Astrocyte (in vitro differentiated cells and primary cell): ENCODE data around the gene MDM1. TPM values are rescaled to one million over a fixed set of nuclear protein-coding genes. Genes with fewer than 3 reads are reported as not detected.

ENCODE experiments used
- DNase-seq: peaks from one replicate; pipeline ENCODE4 v3.0.0-alpha.2; 2010; ENCODE audit warnings: low read depth
- FAIRE-seq: peaks from 2 replicates; lab custom pipeline; 2011; peaks lifted over from hg19 to GRCh38; lab: Jason Lieb, UNC
- H2AFZ ChIP-seq: 2 replicates; pipeline ENCODE4 v1.6.0; 2012; ENCODE audit warnings: low read depth, low read length, inconsistent platforms
- H3K27ac ChIP-seq: 2 replicates; pipeline ENCODE4 v1.5.1; 2011; ENCODE audit warnings: low read depth, low read length, inconsistent platforms
- H3K27me3 ChIP-seq: 2 replicates; pipeline ENCODE4 v1.6.0; 2011; ENCODE audit warnings: low read length, inconsistent platforms; ENCODE audit not compliant: insufficient read depth
- H3K36me3 ChIP-seq: 2 replicates; pipeline ENCODE4 v1.5.1; 2011; ENCODE audit warnings: low read length, inconsistent platforms; ENCODE audit not compliant: insufficient read depth
- H3K4me1 ChIP-seq: 2 replicates; pipeline ENCODE4 v1.5.1; 2011; ENCODE audit warnings: low read length, inconsistent platforms; ENCODE audit not compliant: insufficient read depth
- H3K4me2 ChIP-seq: 2 replicates; pipeline ENCODE4 v1.6.0; 2012; ENCODE audit warnings: low read length, inconsistent platforms
- H3K4me3 ChIP-seq: 2 replicates; pipeline ENCODE4 v1.5.1; 2011; ENCODE audit warnings: low read depth, mild to moderate bottlenecking, low read length, inconsistent platforms; ENCODE audit not compliant: insufficient read depth
- H3K79me2 ChIP-seq: 2 replicates; pipeline ENCODE4 v1.6.0; 2012; ENCODE audit warnings: mild to moderate bottlenecking, low read length, inconsistent platforms; ENCODE audit not compliant: insufficient read depth
- H3K9ac ChIP-seq: 2 replicates; pipeline ENCODE4 v1.6.0; 2012; ENCODE audit warnings: mild to moderate bottlenecking, low read length, inconsistent platforms
- H3K9me3 ChIP-seq: 2 replicates; pipeline ENCODE4 v1.5.1; 2012; ENCODE audit warnings: low read depth, mild to moderate bottlenecking, low read length, inconsistent platforms; ENCODE audit not compliant: insufficient read depth
- H4K20me1 ChIP-seq: 2 replicates; pipeline ENCODE4 v1.6.0; 2012; ENCODE audit warnings: low read length, inconsistent platforms; ENCODE audit not compliant: insufficient read depth
- H3K27ac Mint-ChIP-seq: one replicate; pipeline ENCODE4 v1.8.0; 2021; ENCODE audit warnings: mild to moderate bottlenecking, mixed read lengths; ENCODE audit not compliant: unreplicated experiment
- H3K27me3 Mint-ChIP-seq: one replicate; pipeline ENCODE4 v1.8.0; 2021; ENCODE audit warnings: low read depth, mixed read lengths; ENCODE audit not compliant: unreplicated experiment
- H3K36me3 Mint-ChIP-seq: one replicate; pipeline ENCODE4 v1.8.0; 2021; ENCODE audit warnings: low read depth, mixed read lengths; ENCODE audit not compliant: unreplicated experiment
- H3K4me1 Mint-ChIP-seq: one replicate; pipeline ENCODE4 v1.8.0; 2021; ENCODE audit warnings: low read depth, mixed read lengths; ENCODE audit not compliant: unreplicated experiment
- H3K4me3 Mint-ChIP-seq: one replicate; pipeline ENCODE4 v1.8.0; 2021; ENCODE audit warnings: mild to moderate bottlenecking, moderate library complexity, mixed read lengths; ENCODE audit not compliant: unreplicated experiment
- H3K9me3 Mint-ChIP-seq: one replicate; pipeline ENCODE4 v1.8.0; 2021; ENCODE audit warnings: mild to moderate bottlenecking, mixed read lengths; ENCODE audit not compliant: unreplicated experiment
- CTCF ChIP-seq: IDR thresholded peaks from 2 replicates; pipeline ENCODE4 v1.5.1; 2011; ENCODE audit warnings: low read depth, mild to moderate bottlenecking, inconsistent platforms, low read length, moderate library complexity; ENCODE audit not compliant: insufficient read depth
- EZH2 ChIP-seq: IDR thresholded peaks from 2 replicates; pipeline ENCODE4 v1.6.1; 2012; ENCODE audit warnings: mild to moderate bottlenecking, low read length, inconsistent platforms; ENCODE audit not compliant: insufficient read depth
- total RNA-seq: library from RNA; stranded (reverse); gene quantifications from 2 replicates; pipeline ENCODE4 v1.2.1, GENCODE V29; 2021

Gene MDM1
- total RNA-seq, 1 donor from 2014 or later: 10.8 TPM

- peak overlapping the region; percentile 82 for H3K27ac ChIP-seq
- peaks cover 9% of the 10 kb centered on the region for H3K4me1 Mint-ChIP-seq
- no peaks in the 10 kb centered on the region for H3K27me3 Mint-ChIP-seq
- peak overlapping the region; percentile 81 for H3K4me2 ChIP-seq
- no peaks in the 10 kb centered on the region for H4K20me1 ChIP-seq
- peak overlapping the region; percentile 77 for H3K9ac ChIP-seq
- H3K27ac Mint-ChIP-seq: no peak overlapping the region
- TF ChIP-seq EZH2 (no peak), CTCF (no peak)
- DNase-seq (no peak), FAIRE-seq (no peak)
- no peaks in the 10 kb centered on the region for H3K9me3 Mint-ChIP-seq
- peaks cover 10% of the 10 kb centered on the region for H3K4me1 ChIP-seq
- H3K27me3 ChIP-seq: no peaks in the 10 kb centered on the region
- H3K36me3 ChIP-seq: no peaks in the 10 kb centered on the region
- no peak overlapping the region for H3K4me3 ChIP-seq
- H2AFZ ChIP-seq: no peak overlapping the region
- no peak overlapping the region for H3K4me3 Mint-ChIP-seq
- H3K36me3 Mint-ChIP-seq: no peaks in the 10 kb centered on the region
- H3K9me3 ChIP-seq: no peaks in the 10 kb centered on the region
- H3K79me2 ChIP-seq: no peaks in the 10 kb centered on the region
Measured at GRCh38 chr12:68364328-68364727, 32.2 kb upstream of the MDM1 start.

- peaks cover 13% of the 10 kb centered on the region for H3K4me1 Mint-ChIP-seq
- FAIRE-seq: no peak
Measured at GRCh38 chr12:68361953-68362352, 29.8 kb upstream of the MDM1 start.

More at GRCh38 chr12:68361953-68362352, 29.8 kb upstream of the MDM1 start:
- no peak overlapping the region for H3K4me3 ChIP-seq
- Mint-ChIP-seq H3K27me3 (no peaks in the 10 kb centered on the region), H3K27ac (no peak overlapping the region), H3K36me3 (no peaks in the 10 kb centered on the region), H3K9me3 (no peaks in the 10 kb centered on the region), H3K4me3 (no peak overlapping the region)
- no peaks in the 10 kb centered on the region for H4K20me1 ChIP-seq
- H3K9me3 ChIP-seq: no peaks in the 10 kb centered on the region
- H3K36me3 ChIP-seq: no peaks in the 10 kb centered on the region
- no peak overlapping the region for H3K4me2 ChIP-seq
- DNase-seq: no peak
- no peak overlapping the region for H2AFZ ChIP-seq
- peaks cover 10% of the 10 kb centered on the region for H3K4me1 ChIP-seq
- no peaks in the 10 kb centered on the region for H3K27me3 ChIP-seq
- H3K79me2 ChIP-seq: no peaks in the 10 kb centered on the region
- H3K27ac ChIP-seq: no peak overlapping the region
- no peak overlapping the region for H3K9ac ChIP-seq
- TF ChIP-seq CTCF (no peak), EZH2 (no peak)
